Activated gamma-delta T cell (primary cell): ENCODE measurements around the gene SBK2.
"Not testable (repeated sequence)": the region's sequence is repeated elsewhere in the genome, so short reads cannot be mapped to it uniquely, and the experiment has no call there.

Experiments used
- DNase-seq: peaks from one replicate; lab custom pipeline; 2025; lab: John Stamatoyannopoulos, UW
- total RNA-seq, 2 donors: gene quantifications; one replicate each; lab custom pipeline; 2026; lab: John Stamatoyannopoulos, UW

Gene SBK2
- 0 to 0.04 reads per million in 2 donors for total RNA-seq

- DNase-seq = no peak
Measured at GRCh38 chr19:55536951-55537740, at the start of gene SBK2. TSS of gene SBK2 (minus strand) at chr19:55537133. CDS start at chr19:55536294, 839 bp downstream.

- no peak for DNase-seq
Measured at GRCh38 chr19:55585658-55586339, 48.9 kb upstream of the SBK2 start.

- no peak for DNase-seq
Measured at GRCh38 chr19:55584871-55585270, 47.9 kb upstream of the SBK2 start.

GRCh38 chr19:55583897-55584296 is 47.0 kb upstream of the SBK2 start:
- DNase-seq = not testable (repeated sequence)

GRCh38 chr19:55582284-55582683 is 45.4 kb upstream of the SBK2 start:
- DNase-seq = not testable (repeated sequence)

- DNase-seq = no peak
Measured at GRCh38 chr19:55581823-55582223, 44.9 kb upstream of the SBK2 start.

GRCh38 chr19:55581145-55581822 is 44.4 kb upstream of the SBK2 start:
- DNase-seq = no peak

GRCh38 chr19:55580628-55581144 is 43.8 kb upstream of the SBK2 start, which contains the start of gene ZNF579:
TSS of gene ZNF579 (minus strand) at chr19:55580848. CDS start at chr19:55579639, 1,209 bp downstream.
- DNase-seq = no peak

- no peak for DNase-seq
Measured at GRCh38 chr19:55579766-55580621, 43.1 kb upstream of the SBK2 start.

- DNase-seq = no peak
Measured at GRCh38 chr19:55578761-55579747, 42.1 kb upstream of the SBK2 start.

- no peak for DNase-seq
Measured at GRCh38 chr19:55578031-55578760, 41.3 kb upstream of the SBK2 start.

- no peak for DNase-seq
Measured at GRCh38 chr19:55576746-55577145, 39.8 kb upstream of the SBK2 start.

- DNase-seq = not testable (repeated sequence)
Measured at GRCh38 chr19:55573929-55574328, 37.0 kb upstream of the SBK2 start.

- not testable (repeated sequence) for DNase-seq
Measured at GRCh38 chr19:55569477-55569876, 32.5 kb upstream of the SBK2 start.

GRCh38 chr19:55567708-55568328 is 30.9 kb upstream of the SBK2 start:
- no peak for DNase-seq

- no peak for DNase-seq
Measured at GRCh38 chr19:55566823-55567222, 29.9 kb upstream of the SBK2 start.

GRCh38 chr19:55563261-55563690 is 26.3 kb upstream of the SBK2 start:
- DNase-seq = no peak

GRCh38 chr19:55559684-55560083 is 22.8 kb upstream of the SBK2 start:
- no peak for DNase-seq

- no peak for DNase-seq
Measured at GRCh38 chr19:55554741-55555152, 17.8 kb upstream of the SBK2 start.
